ENCODE data around the gene ALB.

The ALB gene

GRCh38 chr4:73451981-73452747 lies 48.1 kb downstream of the ALB start:
- no peak for DNase-seq (ENCODE audit: low spot score)

DNA sequence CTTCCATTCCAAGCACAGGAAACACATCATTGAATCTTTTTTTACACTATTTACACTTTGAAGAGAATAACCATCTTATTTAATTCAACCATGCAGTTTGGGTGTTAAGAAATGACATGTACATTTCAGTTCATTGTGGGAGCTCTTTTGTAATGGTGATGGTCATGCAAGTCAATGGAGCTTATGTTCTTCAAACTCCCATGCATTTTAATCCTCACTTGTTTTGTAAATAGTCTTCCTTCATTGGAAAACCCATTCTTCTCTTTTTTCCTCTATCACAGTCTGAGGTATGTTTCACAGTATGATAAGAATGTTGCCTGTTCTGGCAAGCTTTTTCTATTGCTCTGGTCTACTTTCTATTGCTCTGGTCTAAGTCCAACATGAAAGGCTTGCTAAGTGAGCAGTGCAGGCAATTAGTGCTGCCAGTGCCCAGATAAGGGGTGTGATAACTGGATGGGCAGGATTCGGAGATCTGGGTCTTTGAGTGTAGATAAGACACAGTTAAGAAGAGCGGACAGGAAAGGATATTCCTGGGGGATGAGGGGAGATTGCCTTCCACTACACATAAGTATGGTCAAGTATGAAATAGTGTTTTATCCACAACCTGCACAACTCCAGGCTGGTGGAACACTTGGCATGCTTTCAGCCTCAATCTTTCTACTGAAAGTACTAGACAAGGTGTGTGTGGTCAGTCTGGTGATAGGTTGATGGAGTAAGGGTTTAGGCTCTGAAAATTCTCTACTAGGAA lies 49.0 kb downstream of the ALB start:
- DNase-seq (ENCODE audit: low spot score), result no peak

- DNase-seq (ENCODE audit: low spot score), result no peak
Observed at GRCh38 chr4:73453701-73454005, 49.6 kb downstream of the ALB start.

- DNase-seq (ENCODE audit: low spot score), result no peak
Observed at GRCh38 chr4:73454920-73455319, 50.8 kb downstream of the ALB start.

DNA sequence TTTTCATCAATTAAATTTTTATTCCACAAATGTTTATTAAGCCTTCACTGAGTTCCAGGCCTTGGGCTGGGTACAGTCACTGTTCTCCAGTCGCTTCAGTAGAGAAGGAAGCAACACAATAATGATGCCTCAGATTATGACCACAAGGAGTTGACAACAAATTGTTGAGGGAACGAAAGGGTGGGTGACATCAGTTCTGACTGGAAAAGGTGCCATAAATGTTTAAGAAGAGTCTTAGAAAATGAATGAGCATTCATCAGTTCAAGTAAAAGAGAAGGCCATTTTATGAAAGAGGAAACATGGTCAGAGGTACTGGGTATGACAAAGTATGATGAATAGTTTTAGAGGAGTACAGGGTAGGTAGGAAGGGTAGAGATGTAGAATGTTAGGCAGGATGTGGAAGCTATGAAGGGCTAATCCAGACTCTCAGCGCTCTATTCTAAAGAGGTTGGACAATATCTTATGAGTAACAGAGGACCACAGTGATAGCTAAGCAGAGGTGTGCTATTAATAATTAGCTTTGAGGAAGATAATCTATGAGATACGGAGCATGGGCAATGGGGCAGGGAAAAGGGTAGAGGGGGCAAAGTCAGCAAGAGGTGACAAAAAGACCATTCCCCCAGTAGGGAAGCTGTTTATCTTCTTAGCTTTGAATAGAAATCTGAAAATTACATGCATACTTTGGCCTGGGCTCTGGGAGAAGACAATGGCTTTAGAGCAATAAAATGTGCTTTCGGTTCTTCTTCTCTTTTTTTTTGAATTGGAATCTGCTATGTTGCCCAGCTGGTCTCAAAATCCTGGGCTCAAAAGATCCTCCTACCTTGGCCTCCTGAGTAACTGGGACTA lies 52.3 kb downstream of the ALB start:
- no peak for DNase-seq (ENCODE audit: low spot score)

- DNase-seq (ENCODE audit: low spot score), result no peak
Observed at GRCh38 chr4:73458184-73459047, 54.3 kb downstream of the ALB start.

GRCh38 chr4:73459048-73459421 lies 54.9 kb downstream of the ALB start:
- DNase-seq (ENCODE audit: low spot score), result no peak

- DNase-seq (ENCODE audit: low spot score), result no peak
Observed at GRCh38 chr4:73460913-73461522, 56.9 kb downstream of the ALB start.

GRCh38 chr4:73468170-73468569 lies 64.1 kb downstream of the ALB start:
- DNase-seq (ENCODE audit: low spot score), result no peak

DNA sequence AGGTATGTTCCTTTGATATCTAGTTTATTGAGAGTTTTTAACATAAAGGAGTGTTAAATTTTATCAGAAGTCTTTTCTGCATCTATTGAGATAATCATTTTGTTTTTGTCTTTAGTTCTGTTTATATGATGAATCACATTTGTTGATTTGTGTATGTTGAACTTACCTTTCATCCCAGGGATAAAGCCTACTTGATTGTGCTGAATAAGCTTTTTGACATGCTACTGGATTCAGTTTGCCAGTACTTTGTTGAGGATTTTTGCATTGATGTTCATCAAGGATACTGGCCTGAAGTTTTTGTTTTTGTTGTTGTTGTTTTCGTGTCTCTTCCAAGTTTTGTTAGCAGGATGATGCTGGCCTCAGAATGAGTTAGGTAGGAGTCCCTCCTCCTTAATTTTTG lies 66.6 kb downstream of the ALB start:
- DNase-seq (ENCODE audit: low spot score), result no peak
